Stimulated activated CD4-positive, alpha-beta T cell treated with anti-CD3 and anti-CD28 coated beads, Interleukin-12 subunit alpha, Interleukin-12 subunit beta, amount 100 ng/mL, for 48 hours (primary cell): ENCODE data around the gene DHX8.

Experiments
- DNase-seq, 3 donors: peaks; one replicate each; pipeline ENCODE4 v3.0.0-alpha.2; 2020; ENCODE audit warnings: low read depth in 2 of 3, low spot score in 1 of 3

The DHX8 gene

DNA sequence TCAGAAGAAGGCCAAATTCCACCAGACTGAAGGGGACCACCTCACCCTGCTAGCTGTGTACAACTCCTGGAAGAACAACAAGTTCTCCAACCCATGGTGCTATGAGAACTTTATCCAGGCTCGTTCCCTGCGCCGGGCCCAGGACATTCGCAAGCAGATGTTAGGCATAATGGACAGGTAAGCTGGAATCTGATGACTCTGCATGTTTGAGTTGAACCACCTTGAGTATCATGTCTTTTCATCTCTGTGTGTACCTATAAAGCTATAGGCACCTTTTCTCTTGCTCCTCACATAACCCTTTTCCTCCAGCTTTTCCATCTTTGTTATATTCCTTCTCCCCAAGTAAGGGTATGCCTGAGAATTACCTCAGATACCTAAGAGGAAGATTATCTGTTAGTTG, 37.6 kb downstream of the DHX8 start:
- no peak for DNase-seq

DNA sequence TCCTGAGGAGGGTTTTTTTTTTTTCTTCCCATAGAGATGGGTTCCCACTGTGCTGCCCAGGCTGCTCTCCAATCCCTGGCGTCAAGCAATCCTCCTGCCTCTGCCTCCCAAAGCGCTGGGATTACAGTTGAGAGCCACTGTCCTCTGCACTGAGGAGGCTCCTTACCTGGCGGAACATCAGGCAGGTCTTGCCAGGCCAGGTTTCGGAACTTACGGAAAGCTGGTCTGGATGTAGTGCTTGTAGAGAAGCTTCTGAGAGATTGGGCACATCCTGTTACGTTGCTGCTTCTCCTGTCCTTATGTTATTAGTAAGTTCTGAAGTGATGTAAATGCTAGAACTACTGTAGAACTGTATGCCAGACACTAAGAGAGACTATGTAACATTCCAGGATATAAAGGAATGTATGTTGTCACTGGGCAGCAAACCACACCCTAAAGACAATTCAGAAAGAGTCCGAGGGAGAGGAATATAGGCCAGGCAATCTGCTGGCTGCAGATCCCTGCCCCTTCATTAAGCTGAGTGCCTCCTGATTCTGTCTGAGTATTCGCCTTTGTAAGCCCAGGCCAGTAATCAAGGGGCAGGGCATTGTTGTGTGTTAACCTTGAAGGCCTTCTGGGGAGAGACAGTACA, 41.3 kb downstream of the DHX8 start:
- DNase-seq, result no peak

DNA sequence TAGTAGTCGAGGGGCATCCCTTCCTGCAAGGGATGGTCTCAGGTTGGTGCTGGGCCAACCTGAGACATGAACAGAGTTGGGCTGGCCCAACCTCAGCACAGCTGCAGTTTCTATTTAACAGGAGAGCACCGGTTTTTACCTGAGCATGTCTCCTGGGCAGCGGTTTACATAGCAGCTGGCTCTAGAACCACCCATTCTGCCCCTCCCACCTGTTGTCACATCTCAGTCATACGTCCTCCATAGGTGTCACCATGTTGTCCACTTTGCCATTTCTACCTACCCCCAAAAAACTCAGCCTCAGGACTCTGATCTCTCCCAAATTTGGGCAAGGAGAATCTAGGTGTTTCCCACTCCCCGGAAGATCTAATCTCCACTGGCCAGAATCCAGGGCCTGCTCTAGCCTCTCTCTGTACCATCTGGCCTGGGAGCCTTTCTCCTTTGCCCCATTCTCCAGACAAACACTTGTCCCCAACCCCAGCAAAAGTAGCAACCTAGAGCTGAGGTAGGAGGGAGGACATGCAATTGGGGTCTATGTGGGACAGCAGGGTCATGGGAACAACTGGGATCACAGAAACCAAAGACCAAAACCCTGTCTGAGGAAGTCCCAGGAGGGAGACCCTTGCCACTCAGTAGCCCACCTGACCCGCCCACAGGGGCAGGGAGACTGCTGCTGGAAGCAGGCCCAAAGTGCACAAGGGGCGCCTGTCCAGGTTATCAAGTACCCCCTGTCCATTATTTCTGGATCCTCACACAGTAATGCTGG, 43.3 kb downstream of the DHX8 start:
- DNase-seq, result no peak

DNA sequence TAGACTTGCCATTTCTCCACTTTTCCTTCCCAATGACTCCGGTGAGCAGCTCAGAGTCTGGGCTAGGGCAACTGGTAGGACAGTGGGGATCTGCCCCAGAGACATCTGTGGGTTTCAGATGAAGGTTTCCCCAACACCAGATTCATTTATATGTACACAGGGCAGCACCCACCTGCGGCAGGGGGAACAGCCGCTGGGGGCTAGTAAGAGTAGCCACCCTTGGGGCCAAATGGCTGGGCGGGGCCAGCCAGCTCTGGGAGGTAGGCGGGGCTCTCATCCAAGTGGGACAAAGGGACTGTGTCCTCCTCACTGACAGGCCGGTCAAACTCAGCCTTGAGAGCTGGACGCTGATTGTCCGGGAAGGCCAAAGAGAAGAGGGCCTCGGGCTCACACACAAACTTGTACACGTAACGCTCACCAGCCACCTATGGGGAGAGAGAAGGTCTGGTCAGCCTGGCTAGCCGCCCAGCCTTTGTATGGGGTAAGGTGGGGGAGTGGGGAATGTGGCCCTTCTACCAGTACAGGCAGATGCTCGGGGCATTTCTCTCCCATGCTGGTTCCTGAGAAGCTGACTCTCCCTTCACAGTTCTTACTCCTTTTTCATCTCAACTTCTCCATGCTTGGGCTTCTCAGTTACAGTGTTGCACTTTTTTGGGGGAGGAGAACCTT, 44.7 kb downstream of the DHX8 start:
- no peak for DNase-seq

DNA sequence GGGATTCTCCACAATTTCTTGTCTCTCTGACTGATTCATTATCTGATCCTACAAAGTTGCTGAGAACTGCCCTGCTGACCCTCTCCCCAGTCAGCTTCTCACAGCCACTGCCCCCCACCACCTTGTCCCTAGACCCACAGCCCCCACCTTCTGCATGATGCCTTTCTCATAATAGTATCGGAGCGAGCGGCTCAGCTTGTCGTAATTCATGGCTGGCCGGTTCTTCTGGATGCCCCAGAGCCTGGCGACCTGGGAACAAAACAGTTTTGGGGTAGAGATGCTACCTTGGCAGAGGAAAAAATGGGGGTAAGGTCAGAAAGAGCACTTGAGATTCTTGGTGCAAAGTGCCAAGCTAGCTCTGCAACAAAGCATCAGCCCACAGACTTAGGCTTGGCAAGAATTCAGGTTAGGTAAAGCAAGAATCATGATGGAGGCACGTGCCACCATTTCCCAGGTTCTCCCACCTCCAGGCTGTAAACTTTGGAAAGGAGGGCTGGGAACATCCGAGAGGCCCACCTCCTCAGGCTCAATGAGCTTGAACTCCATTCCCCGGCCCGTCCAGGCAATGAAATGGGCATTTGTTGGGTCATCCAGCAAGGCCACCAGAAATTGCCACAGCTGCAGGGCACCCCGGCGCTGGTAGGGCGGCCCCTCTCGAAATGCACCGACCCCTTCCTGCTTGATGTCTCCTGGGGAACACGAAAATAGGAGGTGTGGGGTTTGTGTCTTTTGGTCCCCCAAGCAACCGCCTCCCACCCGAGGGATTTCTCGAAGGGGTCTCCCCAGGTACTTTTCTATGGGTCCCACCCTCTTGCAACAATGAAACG, 45.4 kb downstream of the DHX8 start:
- no peak for DNase-seq

DNA sequence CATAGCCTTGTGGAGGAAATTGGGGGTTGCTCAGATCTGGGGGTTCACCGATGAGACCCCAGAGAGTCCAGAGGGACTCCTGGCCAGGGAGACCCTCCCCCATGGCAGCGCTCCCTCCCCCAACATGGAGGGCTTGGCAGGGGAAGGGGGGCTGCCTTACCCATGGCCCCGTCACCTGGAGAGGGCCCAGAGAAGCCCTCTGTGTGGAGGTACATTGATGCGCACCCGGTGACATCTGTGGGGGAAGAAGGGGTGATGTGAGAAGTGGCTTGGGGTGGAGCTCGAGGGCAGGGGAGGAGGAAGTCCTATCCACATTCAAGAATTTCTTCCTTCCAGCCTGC, 46.1 kb downstream of the DHX8 start:
- DNase-seq, result no peak

DNA sequence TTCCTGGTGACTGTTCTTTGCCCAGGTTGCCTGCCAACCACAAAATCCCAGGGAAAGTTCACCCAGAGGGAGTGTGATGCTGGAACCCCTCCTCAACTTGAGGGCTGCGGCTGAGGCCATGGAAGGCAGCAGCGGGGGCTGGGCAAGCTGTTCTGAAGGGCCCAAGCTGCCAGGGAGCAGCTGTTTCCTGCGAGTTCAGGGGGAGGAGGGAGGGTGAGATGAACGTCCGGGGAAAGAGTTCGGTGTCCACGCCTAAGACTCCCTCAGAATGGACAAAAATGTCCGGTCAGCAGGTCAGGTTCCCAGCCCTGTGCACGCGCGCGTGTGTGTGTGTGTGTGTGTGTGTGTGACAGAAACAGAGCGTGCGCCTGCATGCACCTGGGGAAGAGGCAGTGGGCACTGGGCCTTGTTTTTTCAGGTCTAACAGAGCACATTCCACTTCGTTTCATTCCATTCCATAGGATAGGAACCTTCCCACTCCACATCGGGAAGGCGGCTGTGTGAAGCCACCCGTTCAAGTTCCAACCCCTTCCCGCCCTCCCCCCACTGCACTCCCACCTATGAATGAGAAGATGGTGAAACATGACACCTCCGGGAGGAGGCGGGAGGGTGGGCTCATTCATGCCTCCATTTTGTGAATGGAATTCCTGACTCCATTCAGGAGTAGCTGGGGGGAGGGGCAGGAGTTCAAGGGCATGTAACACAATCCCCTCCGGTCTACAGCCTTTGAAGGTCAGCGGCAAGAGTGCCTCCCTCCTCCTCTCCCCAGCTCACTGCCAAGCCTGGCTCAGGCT, 46.7 kb downstream of the DHX8 start:
- no peak for DNase-seq

DNA sequence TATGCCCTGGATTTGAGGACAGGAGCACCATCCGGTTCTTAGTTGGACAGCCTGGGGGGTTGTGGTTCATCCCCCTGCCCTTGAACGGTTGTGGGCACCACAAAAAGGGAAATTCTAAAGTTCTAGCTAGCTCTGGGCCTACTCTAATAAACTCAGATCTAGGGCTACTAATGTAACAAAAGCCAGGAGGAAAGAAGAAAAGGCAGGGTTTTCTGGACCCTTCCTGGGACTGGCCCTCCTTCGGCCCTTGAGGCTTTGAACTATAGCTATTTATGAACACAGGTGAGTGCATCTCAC, 47.3 kb downstream of the DHX8 start:
- DNase-seq, result no peak

DNA sequence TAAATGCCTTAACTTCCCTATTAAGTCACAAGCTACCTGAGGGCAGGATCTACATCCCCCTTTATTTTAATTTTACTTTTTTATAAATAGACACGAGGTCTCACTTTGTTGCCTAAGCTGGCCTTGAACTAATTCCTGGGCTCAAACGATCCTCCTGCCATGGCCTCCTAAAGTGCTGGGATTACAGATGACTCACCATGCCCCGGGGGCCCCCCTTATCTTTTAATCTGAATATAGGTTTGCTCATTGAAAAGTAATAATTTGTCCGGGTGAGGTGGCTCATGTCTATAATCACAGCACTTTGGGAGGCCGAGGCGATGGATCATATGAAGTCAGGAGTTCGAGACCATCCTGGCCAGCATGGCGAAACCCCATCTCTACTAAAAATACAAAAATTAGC, 48.2 kb downstream of the DHX8 start:
- DNase-seq, result no peak

DNA sequence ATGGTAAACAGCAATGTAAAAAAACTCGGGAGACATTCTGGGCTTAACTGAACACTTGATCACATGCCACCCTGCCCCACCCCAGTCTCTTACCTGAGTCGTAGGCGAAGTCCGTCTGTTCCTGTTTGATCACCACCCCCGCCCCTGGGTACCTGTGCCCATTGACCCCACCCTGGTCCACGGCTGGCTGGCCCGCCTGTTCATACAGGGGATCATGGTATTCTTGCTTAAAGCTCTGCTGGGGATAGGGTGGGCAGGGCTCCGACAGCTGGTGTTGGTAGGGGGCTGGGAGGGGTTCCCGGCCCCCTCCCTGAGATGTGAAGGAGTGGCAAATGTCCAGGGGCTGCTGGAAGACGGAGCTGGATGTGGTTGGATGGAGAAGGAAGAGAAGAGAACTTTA, 48.8 kb downstream of the DHX8 start:
- DNase-seq, result no peak

DNA sequence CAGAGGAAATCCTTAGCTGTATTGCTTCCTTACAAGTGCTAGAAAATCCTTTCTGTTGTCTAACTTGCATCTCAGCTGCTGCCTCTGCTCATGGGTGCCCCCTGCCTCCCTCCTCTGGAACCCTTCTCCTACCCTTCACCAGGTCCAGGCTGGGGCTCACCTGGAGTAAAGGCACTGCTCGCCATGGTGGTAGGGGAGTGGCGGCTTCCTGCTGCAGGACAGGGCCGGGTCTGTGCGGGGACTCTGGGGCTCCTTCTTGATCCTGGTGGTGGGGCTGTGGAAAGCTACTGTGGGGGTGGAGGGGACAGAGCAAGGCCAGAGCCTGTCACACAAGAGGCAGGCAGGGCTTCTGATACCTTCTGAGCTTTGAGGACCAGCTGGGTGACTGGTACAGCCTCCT, 49.9 kb downstream of the DHX8 start:
- DNase-seq, result no peak

DNA sequence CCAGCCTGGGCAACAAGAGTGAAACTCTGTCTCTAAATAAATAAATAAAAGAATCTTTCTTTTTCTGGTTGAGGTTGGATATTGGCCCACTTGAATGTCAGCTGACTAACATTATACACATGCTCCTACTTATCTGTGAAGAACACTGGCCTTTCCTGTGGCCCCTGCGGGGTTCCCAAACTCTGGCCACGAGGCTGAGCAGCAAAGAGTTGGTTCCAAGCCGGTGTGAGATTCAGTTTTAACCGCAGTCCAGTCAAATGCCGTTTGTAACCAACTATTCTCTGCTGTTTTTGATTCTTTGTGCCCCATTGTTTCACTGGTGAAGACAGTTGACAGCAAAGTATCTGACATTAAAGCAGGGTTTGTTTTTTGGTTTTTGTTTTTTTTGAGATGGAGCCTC, 51.1 kb downstream of the DHX8 start:
- no peak for DNase-seq

DNA sequence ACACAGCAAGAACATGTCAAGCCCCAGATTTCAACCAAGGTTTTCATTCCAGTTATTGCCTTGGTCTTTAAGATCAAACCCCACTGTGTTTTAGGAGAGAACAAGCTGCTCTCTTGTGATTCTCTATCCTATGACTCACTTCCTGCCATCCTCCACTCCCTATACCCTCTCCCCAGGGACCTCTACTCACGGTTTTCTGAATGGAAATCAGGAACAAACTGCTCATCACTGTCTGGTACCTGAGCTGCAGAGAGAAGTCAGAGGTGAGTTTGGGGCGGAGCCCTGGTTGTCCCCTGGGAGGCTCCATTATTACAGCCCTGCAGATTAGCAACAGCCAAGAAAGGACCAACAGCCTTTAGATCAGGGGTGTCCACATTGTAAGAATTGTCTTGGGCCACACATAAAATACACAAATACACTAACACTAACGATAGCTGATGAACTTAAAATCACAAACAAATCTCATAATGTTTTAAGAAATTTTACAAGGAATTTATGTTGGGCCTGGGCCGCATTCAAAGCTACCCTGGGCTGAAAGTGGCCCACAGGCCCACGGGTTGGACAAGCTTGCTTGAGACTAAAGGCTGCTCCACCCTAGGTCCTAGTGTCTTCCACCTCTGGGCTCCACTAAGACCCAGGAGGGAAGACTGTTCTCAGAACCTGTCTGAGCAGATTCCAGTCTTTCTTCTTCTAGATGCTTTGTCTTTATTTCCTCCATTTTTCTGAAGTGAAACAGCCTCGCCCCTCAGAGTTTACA, 52.6 kb downstream of the DHX8 start:
- no peak for DNase-seq

DNA sequence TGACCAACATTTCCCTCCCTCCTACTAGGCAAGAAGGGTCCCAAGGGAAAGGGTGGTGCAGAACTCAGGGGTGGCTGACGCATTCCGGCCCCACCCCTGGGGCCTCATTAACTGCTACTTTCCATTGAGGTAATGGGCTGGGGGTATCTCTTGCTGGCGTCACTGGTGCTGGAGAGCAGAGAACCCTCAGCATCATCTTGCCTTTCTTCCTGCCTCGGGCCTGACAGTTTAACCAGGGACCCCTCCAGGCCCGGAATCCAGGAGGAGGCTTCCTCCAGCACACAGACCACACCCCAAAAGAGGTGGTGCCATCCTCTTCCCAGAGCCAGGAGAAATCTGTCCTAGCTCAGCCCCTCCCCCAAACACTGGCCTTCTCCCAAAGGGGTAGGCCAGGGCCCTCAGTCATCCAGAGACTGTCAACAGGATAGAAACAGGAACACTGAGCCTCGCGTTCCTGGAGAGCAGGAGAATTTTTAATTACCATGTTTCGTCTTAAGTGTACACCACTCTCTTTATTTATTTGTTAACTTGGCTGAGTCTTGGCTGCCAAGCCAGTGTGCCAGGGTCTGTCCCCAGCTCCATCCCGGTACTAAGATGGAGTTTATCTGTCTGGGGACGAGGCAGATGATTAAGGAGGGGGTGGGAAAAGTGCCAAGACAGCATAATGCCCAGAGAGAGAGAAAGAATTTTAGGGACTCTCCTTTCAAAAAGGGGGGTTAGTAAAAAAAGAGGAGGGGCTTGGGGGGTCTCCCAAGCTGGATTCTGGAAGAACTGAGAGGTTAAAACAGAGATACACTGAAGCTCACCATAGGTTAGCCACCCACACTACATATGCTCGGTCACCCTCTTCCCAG, 57.3 kb downstream of the DHX8 start:
- DNase-seq, result no peak

DNA sequence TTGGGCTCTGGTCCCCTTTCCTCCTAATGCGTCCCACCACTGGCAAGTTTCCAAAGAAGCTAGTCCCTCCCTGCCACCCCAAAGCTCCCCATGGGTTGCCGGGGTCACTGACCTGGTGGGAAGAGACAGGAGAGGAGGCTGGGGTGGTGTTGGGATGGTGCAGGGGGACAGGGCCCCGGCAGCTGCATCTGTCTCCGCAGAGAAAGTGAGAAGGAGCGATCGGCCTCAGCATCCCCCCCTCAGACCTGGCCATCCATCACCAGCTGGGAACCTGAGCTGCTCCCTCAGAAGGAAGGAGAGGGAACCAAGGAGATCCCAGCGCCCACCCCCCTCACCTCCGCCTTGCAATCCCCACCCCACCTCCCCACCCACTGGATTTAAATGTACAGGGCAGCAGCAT, 59.1 kb downstream of the DHX8 start:
- DNase-seq, result no peak

DNA sequence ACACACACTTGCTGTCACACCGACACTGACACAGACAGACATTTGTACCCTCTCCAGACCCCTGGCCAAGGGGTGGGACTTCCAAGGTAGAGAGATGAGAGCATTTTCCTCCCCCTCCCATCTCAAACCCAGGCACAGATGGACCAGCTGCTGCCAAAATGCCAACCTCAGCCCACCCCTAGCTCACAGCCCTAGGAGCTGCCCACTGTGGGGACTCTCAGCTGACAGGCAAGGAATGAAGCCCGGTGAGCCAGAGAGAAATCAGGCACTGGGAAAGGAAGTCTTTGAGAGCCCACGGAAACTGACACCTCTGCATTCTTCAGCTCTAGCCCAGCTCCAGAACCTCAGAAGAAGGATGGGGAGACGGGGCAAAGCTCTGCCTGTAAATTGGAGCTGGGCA, 59.5 kb downstream of the DHX8 start:
- DNase-seq, result no peak

DNA sequence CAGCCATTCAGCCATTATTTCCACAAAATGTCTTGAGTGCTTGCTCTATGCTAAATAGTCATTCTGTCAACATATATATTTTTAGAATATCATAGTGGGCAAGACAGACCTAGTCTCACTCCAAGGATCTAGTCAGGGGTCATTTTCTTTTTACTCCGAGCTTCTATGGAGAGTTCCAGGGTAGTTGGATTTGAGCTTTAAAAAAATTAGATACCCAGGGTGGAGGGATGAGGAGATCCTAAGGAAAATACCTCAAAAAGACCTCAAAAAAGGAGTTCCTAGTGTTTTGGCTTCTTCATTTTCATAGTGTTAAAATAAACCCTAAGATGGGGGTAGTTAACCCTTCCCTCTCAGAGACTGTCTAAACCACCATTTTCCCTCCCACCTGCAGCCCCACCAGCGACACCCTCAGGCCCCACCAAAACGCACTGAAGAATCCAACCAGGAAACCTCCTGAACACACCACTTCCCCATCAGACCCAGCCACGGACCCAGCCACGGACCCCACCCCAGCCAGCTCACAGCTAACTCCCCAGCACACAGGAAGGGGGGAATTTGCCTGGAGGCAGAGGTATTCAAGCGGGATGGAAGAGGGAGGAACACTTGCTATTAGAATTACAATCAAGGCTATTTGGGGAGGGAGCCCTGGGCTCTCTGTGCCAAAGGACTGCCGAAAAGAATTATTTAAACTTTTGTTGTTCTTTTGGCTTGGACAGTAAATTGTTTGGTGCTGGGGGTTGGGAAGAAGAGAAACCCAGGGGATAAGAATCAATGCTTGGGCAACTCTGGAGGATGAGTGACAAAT, 60.2 kb downstream of the DHX8 start:
- no peak for DNase-seq

DNA sequence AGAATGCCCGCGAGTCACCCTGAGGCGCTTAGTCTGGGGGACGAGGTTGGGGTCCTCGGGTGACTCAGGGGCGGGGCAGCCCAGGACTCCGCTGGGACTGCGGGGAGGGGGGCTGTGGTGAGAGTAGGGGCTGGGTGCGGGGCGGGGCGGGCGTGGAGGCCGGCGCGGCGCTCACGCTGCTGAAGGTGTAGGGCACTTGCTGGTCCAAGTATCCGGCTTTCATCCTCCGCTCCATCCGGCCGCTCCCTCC, 61.5 kb downstream of the DHX8 start:
- DNase-seq, result no peak
